GM21717 (cell line): Measurements from ENCODE around the gene LBR.

Experiments
- ATAC-seq: cut with Tn5 transposase; IDR thresholded peaks from one replicate; pipeline ENCODE4 v1.9.1; 2021; ENCODE audit warnings: mild to moderate bottlenecking, moderate library complexity; ENCODE audit not compliant: unreplicated experiment

Gene LBR

GRCh38 chr1:225464851-225465792 lies 37.3 kb upstream of the LBR start:
- ATAC-seq: no peak

GRCh38 chr1:225462714-225463574 lies 35.1 kb upstream of the LBR start:
- ATAC-seq: no peak

- no peak for ATAC-seq
Measured at GRCh38 chr1:225462429-225462713, 34.5 kb upstream of the LBR start.

GRCh38 chr1:225461533-225462428 lies 33.9 kb upstream of the LBR start:
- ATAC-seq: no peak

- ATAC-seq: no peak
Measured at GRCh38 chr1:225460737-225461532, 33.1 kb upstream of the LBR start.

- ATAC-seq: no peak
Measured at GRCh38 chr1:225460021-225460736, 32.3 kb upstream of the LBR start.

- no peak for ATAC-seq
Measured at GRCh38 chr1:225458222-225458631, 30.4 kb upstream of the LBR start.

- no peak for ATAC-seq
Measured at GRCh38 chr1:225454733-225455132, 26.9 kb upstream of the LBR start.

GRCh38 chr1:225453797-225454648 lies 26.2 kb upstream of the LBR start:
- no peak for ATAC-seq

- no peak for ATAC-seq
Measured at GRCh38 chr1:225451840-225452515, 24.1 kb upstream of the LBR start.

- no peak for ATAC-seq
Measured at GRCh38 chr1:225451340-225451739, 23.5 kb upstream of the LBR start.

GRCh38 chr1:225450491-225451191 lies 22.8 kb upstream of the LBR start:
- no peak for ATAC-seq

- ATAC-seq: no peak
Measured at GRCh38 chr1:225449774-225450173, 21.9 kb upstream of the LBR start.

GRCh38 chr1:225449261-225449660 lies 21.4 kb upstream of the LBR start:
- ATAC-seq: no peak

GRCh38 chr1:225448146-225448805 lies 20.4 kb upstream of the LBR start:
- no peak for ATAC-seq

- ATAC-seq: no peak
Measured at GRCh38 chr1:225447650-225448089, 19.8 kb upstream of the LBR start.
